ENCODE data around the gene ELP4.

GRCh38 chr11:31783252-31783651 is 273.7 kb downstream of the ELP4 start:
- TF ChIP-seq EZH2 (IDR thresholded peaks at IDR 0.05) = no peak
- no peak for TF ChIP-seq POLR2AphosphoS5 (IDR thresholded peaks at IDR 0.05; ENCODE audit: borderline replicate concordance, low read depth, low read length)
